GM23338 (cell line): ENCODE results near the gene PPY. TPM values are rescaled to one million over a fixed set of nuclear protein-coding genes. Genes with fewer than 3 reads are reported as not detected.

Source experiments
- ATAC-seq: fragments of 200-7000 bp; cut with Tn5 transposase; 3 replicates; pipeline ENCODE4 v1.9.1; 2020
- DNase-seq: peaks from one replicate; pipeline ENCODE4 v3.0.0-alpha.2; 2015; ENCODE audit warnings: low spot score
- H2AFZ ChIP-seq: fragments of 200-600 bp; sonication (generic); 2 replicates; pipeline ENCODE4 v1.8.0; 2016; ENCODE audit warnings: antibody characterized with exemption, mild to moderate bottlenecking, moderate library complexity
- H3F3A ChIP-seq: fragments of 200-600 bp; sonication (generic); replicated peaks from 2 replicates; pipeline ENCODE4 v1.8.0; 2017; ENCODE audit warnings: antibody characterized with exemption, mixed run types, low read depth
- H3K27ac ChIP-seq: fragments of 200-600 bp; sonication (generic); 2 replicates; pipeline ENCODE4 v1.6.1; 2016; ENCODE audit warnings: low read depth
- H3K27me3 ChIP-seq: fragments of 200-600 bp; sonication (generic); 2 replicates; pipeline ENCODE4 v1.8.0; 2016; ENCODE audit warnings: mild to moderate bottlenecking, mixed run types, moderate library complexity; ENCODE audit not compliant: insufficient read depth
- H3K36me3 ChIP-seq: fragments of 200-600 bp; sonication (generic); 2 replicates; pipeline ENCODE4 v1.8.0; 2016; ENCODE audit warnings: mild to moderate bottlenecking; ENCODE audit not compliant: insufficient read depth
- H3K4me1 ChIP-seq: fragments of 200-600 bp; sonication (generic); 2 replicates; pipeline ENCODE4 v1.8.0; 2016; ENCODE audit warnings: mild to moderate bottlenecking, moderate library complexity; ENCODE audit not compliant: insufficient read depth
- H3K4me2 ChIP-seq: fragments of 200-600 bp; sonication (generic); 2 replicates; pipeline ENCODE4 v1.7.1; 2017; ENCODE audit warnings: mixed run types
- H3K4me3 ChIP-seq: fragments of 200-600 bp; sonication (generic); 2 replicates; pipeline ENCODE4 v1.6.1; 2016; ENCODE audit warnings: mixed run types
- H3K79me2 ChIP-seq: fragments of 200-600 bp; sonication (generic); replicated peaks from 2 replicates; pipeline ENCODE4 v1.8.0; 2017; ENCODE audit warnings: mild to moderate bottlenecking; ENCODE audit not compliant: insufficient read depth
- H3K9me2 ChIP-seq: fragments of 200-600 bp; sonication (generic); 2 replicates; pipeline ENCODE4 v1.8.0; 2017; ENCODE audit not compliant: insufficient read depth
- H4K20me1 ChIP-seq: fragments of 200-600 bp; sonication (generic); replicated peaks from 2 replicates; pipeline ENCODE4 v1.8.0; 2017; ENCODE audit warnings: mild to moderate bottlenecking; ENCODE audit not compliant: insufficient read depth
- H3K27ac Mint-ChIP-seq: 2 replicates; pipeline ENCODE4 v1.8.0; 2020; ENCODE audit warnings: inconsistent platforms, mild to moderate bottlenecking, moderate library complexity, mixed read lengths
- H3K27me3 Mint-ChIP-seq: 3 replicates; pipeline ENCODE4 v1.8.0; 2022; ENCODE audit warnings: low read depth, mild to moderate bottlenecking, moderate library complexity, mixed read lengths, inconsistent platforms; ENCODE audit not compliant: insufficient read depth, poor library complexity
- H3K36me3 Mint-ChIP-seq: 3 replicates; pipeline ENCODE4 v1.8.0; 2021; ENCODE audit warnings: low read depth, mild to moderate bottlenecking, inconsistent platforms, moderate library complexity, mixed read lengths
- H3K4me1 Mint-ChIP-seq: 3 replicates; pipeline ENCODE4 v1.8.0; 2020; ENCODE audit warnings: mild to moderate bottlenecking, inconsistent platforms, mixed read lengths
- H3K4me3 Mint-ChIP-seq: 3 replicates; pipeline ENCODE4 v1.8.0; 2021; ENCODE audit warnings: moderate library complexity, mild to moderate bottlenecking, inconsistent platforms, mixed read lengths
- H3K9me3 Mint-ChIP-seq: 3 replicates; pipeline ENCODE4 v1.8.0; 2020; ENCODE audit warnings: moderate library complexity, mild to moderate bottlenecking, inconsistent platforms, mixed read lengths
- CREB1 ChIP-seq: fragments of 250-450 bp; sonication (Bioruptor Pico); IDR thresholded peaks from 2 replicates; pipeline ENCODE4 v1.5.0; 2020; ENCODE audit warnings: low read depth, mild to moderate bottlenecking, moderate library complexity
- CTCF ChIP-seq, 2 experiments: fragments of 200-600 bp in 1 of 2; sonication (generic) in 1 of 2; conservative IDR thresholded peaks; 2 replicates each; pipeline versions ENCODE4 v1.5.1 to v1.6.1; 2016 to 2017; ENCODE audit warnings: antibody characterized with exemption in 2 of 2, low read depth in 2 of 2, mild to moderate bottlenecking in 2 of 2, moderate library complexity in 1 of 2
- EZH2 ChIP-seq: fragments of 200-600 bp; sonication (generic); IDR thresholded peaks from one replicate; pipeline ENCODE4 v1.8.0; 2017; ENCODE audit warnings: antibody characterized with exemption, mild to moderate bottlenecking, low read depth; ENCODE audit not compliant: unreplicated experiment
- EZH2phosphoT487 ChIP-seq: fragments of 200-600 bp; sonication (generic); IDR thresholded peaks from one replicate; pipeline ENCODE4 v1.8.1; 2018; ENCODE audit warnings: antibody characterized with exemption; ENCODE audit not compliant: unreplicated experiment
- JUNB ChIP-seq: IDR thresholded peaks from one replicate; pipeline ENCODE4 v1.6.1; 2016; ENCODE audit warnings: antibody characterized with exemption; ENCODE audit not compliant: unreplicated experiment
- NANOG ChIP-seq: IDR thresholded peaks from 2 replicates; pipeline ENCODE4 v1.6.1; 2016; ENCODE audit warnings: antibody characterized with exemption, borderline replicate concordance
- POLR2AphosphoS5 ChIP-seq: IDR thresholded peaks from 2 replicates; pipeline ENCODE4 v1.6.1; 2016; ENCODE audit warnings: antibody characterized with exemption, low read depth
- ZNF114 ChIP-seq: fragments of 250-450 bp; sonication (Bioruptor Pico); IDR thresholded peaks from 2 replicates; pipeline ENCODE4 v1.5.0; 2020; ENCODE audit warnings: mild to moderate bottlenecking, moderate library complexity
- ZNF331 ChIP-seq: fragments of 250-450 bp; sonication (Bioruptor Pico); IDR thresholded peaks from 2 replicates; pipeline ENCODE4 v1.5.0; 2020; ENCODE audit warnings: low read depth, mild to moderate bottlenecking, moderate library complexity
- ZNF462 ChIP-seq: fragments of 250-450 bp; sonication (Bioruptor Pico); IDR thresholded peaks from 2 replicates; pipeline ENCODE4 v1.5.0; 2020; ENCODE audit warnings: mild to moderate bottlenecking, moderate library complexity
- polyA plus RNA-seq: library from polyadenylated mRNA; unstranded; fragments of >200 nt; fragmentation: Nextera tagmentation; extraction: Ambion mirVana; gene quantifications from 2 replicates; pipeline ENCODE4 v1.2.1, GENCODE V29; 2016
- total RNA-seq: library from RNA; depleted of rRNA; stranded (reverse); fragments of >200 nt; shearing (Covaris generic); gene quantifications from 2 replicates; pipeline ENCODE4 v1.2.3, GENCODE V29; 2014
- TF ChIP-seq, protein P1 (sequence below): IDR thresholded peaks from one replicate; pipeline ENCODE4 v1.6.1; 2018; ENCODE audit warnings: antibody characterized with exemption; ENCODE audit not compliant: unreplicated experiment

PPY gene
- total and polyA plus RNA-seq, 2 experiments from 2014 or later, result 0.94 TPM; not detected in 1

- H3K9me3 Mint-ChIP-seq, result no peaks in the 10 kb centered on the region
- Histone ChIP-seq H3K4me2 (peak overlapping the region; percentile 99), H3K4me3 (peak overlapping the region; percentile 90), H3K27ac (no peak overlapping the region), H3K27me3 (peaks cover 50% of the 10 kb centered on the region), H2AFZ (peak overlapping the region; percentile 100), H3K79me2 (no peaks in the 10 kb centered on the region), H4K20me1 (no peaks in the 10 kb centered on the region; the same call in 1 of the 2 replicates), H3F3A (no peaks in the 10 kb centered on the region), H3K4me1 (peaks cover 27% of the 10 kb centered on the region), H3K9me2 (no peaks in the 10 kb centered on the region), H3K36me3 (no peaks in the 10 kb centered on the region)
- DNase-seq, result no peak
- H3K27ac Mint-ChIP-seq, result no peak overlapping the region
- peak overlapping the region; percentile 72 for H3K4me3 Mint-ChIP-seq
- peak; percentile 5; the same call in 2 of the 3 replicates for ATAC-seq
- peaks cover 26% of the 10 kb centered on the region for H3K4me1 Mint-ChIP-seq
- peaks cover 34% of the 10 kb centered on the region for H3K27me3 Mint-ChIP-seq
- TF ChIP-seq EZH2, result no peak
- TF ChIP-seq ZNF114 (CRISPR knock-in tag), result no peak
- TF ChIP-seq, protein P1, sequence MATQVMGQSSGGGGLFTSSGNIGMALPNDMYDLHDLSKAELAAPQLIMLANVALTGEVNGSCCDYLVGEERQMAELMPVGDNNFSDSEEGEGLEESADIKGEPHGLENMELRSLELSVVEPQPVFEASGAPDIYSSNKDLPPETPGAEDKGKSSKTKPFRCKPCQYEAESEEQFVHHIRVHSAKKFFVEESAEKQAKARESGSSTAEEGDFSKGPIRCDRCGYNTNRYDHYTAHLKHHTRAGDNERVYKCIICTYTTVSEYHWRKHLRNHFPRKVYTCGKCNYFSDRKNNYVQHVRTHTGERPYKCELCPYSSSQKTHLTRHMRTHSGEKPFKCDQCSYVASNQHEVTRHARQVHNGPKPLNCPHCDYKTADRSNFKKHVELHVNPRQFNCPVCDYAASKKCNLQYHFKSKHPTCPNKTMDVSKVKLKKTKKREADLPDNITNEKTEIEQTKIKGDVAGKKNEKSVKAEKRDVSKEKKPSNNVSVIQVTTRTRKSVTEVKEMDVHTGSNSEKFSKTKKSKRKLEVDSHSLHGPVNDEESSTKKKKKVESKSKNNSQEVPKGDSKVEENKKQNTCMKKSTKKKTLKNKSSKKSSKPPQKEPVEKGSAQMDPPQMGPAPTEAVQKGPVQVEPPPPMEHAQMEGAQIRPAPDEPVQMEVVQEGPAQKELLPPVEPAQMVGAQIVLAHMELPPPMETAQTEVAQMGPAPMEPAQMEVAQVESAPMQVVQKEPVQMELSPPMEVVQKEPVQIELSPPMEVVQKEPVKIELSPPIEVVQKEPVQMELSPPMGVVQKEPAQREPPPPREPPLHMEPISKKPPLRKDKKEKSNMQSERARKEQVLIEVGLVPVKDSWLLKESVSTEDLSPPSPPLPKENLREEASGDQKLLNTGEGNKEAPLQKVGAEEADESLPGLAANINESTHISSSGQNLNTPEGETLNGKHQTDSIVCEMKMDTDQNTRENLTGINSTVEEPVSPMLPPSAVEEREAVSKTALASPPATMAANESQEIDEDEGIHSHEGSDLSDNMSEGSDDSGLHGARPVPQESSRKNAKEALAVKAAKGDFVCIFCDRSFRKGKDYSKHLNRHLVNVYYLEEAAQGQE, result no peak
- TF ChIP-seq EZH2phosphoT487, result no peak
- no peak for TF ChIP-seq JUNB
- TF ChIP-seq NANOG, result no peak
- no peak for TF ChIP-seq ZNF331 (CRISPR knock-in tag)
- no peak for TF ChIP-seq CTCF (conservative IDR thresholded peaks at IDR 0.05; ENCODE audit: low read depth in 2 of 2)
- TF ChIP-seq ZNF462, result no peak
- no peak for TF ChIP-seq POLR2AphosphoS5
- TF ChIP-seq CREB1 (CRISPR knock-in tag), result no peak
- no peaks in the 10 kb centered on the region for H3K36me3 Mint-ChIP-seq
These were observed 35.3 kb downstream of the PPY start for GRCh38 chr17:43906951-43907424.
